Astrocyte (in vitro differentiated cells and primary cell): ENCODE results near the gene FBXW5. TPM values are rescaled to one million over a fixed set of nuclear protein-coding genes. Genes with fewer than 3 reads are reported as not detected.

Source experiments
- DNase-seq: peaks from one replicate; pipeline ENCODE4 v3.0.0-alpha.2; 2010; ENCODE audit warnings: low read depth
- FAIRE-seq: peaks from 2 replicates; lab custom pipeline; 2011; peaks lifted over from hg19 to GRCh38; lab: Jason Lieb, UNC
- H2AFZ ChIP-seq: 2 replicates; pipeline ENCODE4 v1.6.0; 2012; ENCODE audit warnings: low read depth, low read length, inconsistent platforms
- H3K27ac ChIP-seq: 2 replicates; pipeline ENCODE4 v1.5.1; 2011; ENCODE audit warnings: low read depth, low read length, inconsistent platforms
- H3K27me3 ChIP-seq: 2 replicates; pipeline ENCODE4 v1.6.0; 2011; ENCODE audit warnings: low read length, inconsistent platforms; ENCODE audit not compliant: insufficient read depth
- H3K36me3 ChIP-seq: 2 replicates; pipeline ENCODE4 v1.5.1; 2011; ENCODE audit warnings: low read length, inconsistent platforms; ENCODE audit not compliant: insufficient read depth
- H3K4me1 ChIP-seq: 2 replicates; pipeline ENCODE4 v1.5.1; 2011; ENCODE audit warnings: low read length, inconsistent platforms; ENCODE audit not compliant: insufficient read depth
- H3K4me2 ChIP-seq: 2 replicates; pipeline ENCODE4 v1.6.0; 2012; ENCODE audit warnings: low read length, inconsistent platforms
- H3K4me3 ChIP-seq: 2 replicates; pipeline ENCODE4 v1.5.1; 2011; ENCODE audit warnings: low read depth, mild to moderate bottlenecking, low read length, inconsistent platforms; ENCODE audit not compliant: insufficient read depth
- H3K79me2 ChIP-seq: 2 replicates; pipeline ENCODE4 v1.6.0; 2012; ENCODE audit warnings: mild to moderate bottlenecking, low read length, inconsistent platforms; ENCODE audit not compliant: insufficient read depth
- H3K9ac ChIP-seq: 2 replicates; pipeline ENCODE4 v1.6.0; 2012; ENCODE audit warnings: mild to moderate bottlenecking, low read length, inconsistent platforms
- H3K9me3 ChIP-seq: 2 replicates; pipeline ENCODE4 v1.5.1; 2012; ENCODE audit warnings: low read depth, mild to moderate bottlenecking, low read length, inconsistent platforms; ENCODE audit not compliant: insufficient read depth
- H4K20me1 ChIP-seq: 2 replicates; pipeline ENCODE4 v1.6.0; 2012; ENCODE audit warnings: low read length, inconsistent platforms; ENCODE audit not compliant: insufficient read depth
- H3K27ac Mint-ChIP-seq: one replicate; pipeline ENCODE4 v1.8.0; 2021; ENCODE audit warnings: mild to moderate bottlenecking, mixed read lengths; ENCODE audit not compliant: unreplicated experiment
- H3K27me3 Mint-ChIP-seq: one replicate; pipeline ENCODE4 v1.8.0; 2021; ENCODE audit warnings: low read depth, mixed read lengths; ENCODE audit not compliant: unreplicated experiment
- H3K36me3 Mint-ChIP-seq: one replicate; pipeline ENCODE4 v1.8.0; 2021; ENCODE audit warnings: low read depth, mixed read lengths; ENCODE audit not compliant: unreplicated experiment
- H3K4me1 Mint-ChIP-seq: one replicate; pipeline ENCODE4 v1.8.0; 2021; ENCODE audit warnings: low read depth, mixed read lengths; ENCODE audit not compliant: unreplicated experiment
- H3K4me3 Mint-ChIP-seq: one replicate; pipeline ENCODE4 v1.8.0; 2021; ENCODE audit warnings: mild to moderate bottlenecking, moderate library complexity, mixed read lengths; ENCODE audit not compliant: unreplicated experiment
- H3K9me3 Mint-ChIP-seq: one replicate; pipeline ENCODE4 v1.8.0; 2021; ENCODE audit warnings: mild to moderate bottlenecking, mixed read lengths; ENCODE audit not compliant: unreplicated experiment
- CTCF ChIP-seq: IDR thresholded peaks from 2 replicates; pipeline ENCODE4 v1.5.1; 2011; ENCODE audit warnings: low read depth, mild to moderate bottlenecking, inconsistent platforms, low read length, moderate library complexity; ENCODE audit not compliant: insufficient read depth
- EZH2 ChIP-seq: IDR thresholded peaks from 2 replicates; pipeline ENCODE4 v1.6.1; 2012; ENCODE audit warnings: mild to moderate bottlenecking, low read length, inconsistent platforms; ENCODE audit not compliant: insufficient read depth
- total RNA-seq: library from RNA; stranded (reverse); gene quantifications from 2 replicates; pipeline ENCODE4 v1.2.1, GENCODE V29; 2021

The FBXW5 gene
- total RNA-seq, 1 donor from 2014 or later = 70.4 TPM

DNA sequence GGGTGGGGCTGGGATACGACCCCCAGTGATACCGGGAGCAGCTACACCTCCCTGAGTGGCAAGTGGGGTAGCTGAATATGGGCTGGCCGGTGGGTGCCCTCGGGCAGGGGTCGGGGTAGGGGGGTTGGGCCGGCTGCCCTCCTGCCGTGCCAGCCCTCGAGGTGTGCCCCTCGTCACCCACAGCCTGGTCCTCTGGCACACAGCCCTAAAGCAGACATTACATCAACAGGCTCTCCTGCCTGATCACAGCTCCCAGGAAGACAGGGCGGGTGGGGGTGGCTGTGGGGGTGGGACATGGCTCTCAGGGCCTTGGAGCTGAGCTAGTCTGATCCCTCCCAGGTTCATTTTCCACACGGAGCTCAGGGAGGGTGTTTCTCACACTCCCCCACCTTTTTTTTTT is 23.2 kb downstream of the FBXW5 start:
- H3K27ac Mint-ChIP-seq = no peak overlapping the region
- H3K4me1 Mint-ChIP-seq = no peaks in the 10 kb centered on the region
- no peak for TF ChIP-seq EZH2
- no peak overlapping the region for H3K4me3 ChIP-seq
- H3K36me3 Mint-ChIP-seq = peaks cover 16% of the 10 kb centered on the region
- peaks cover under 1% of the 10 kb centered on the region for H4K20me1 ChIP-seq
- no peak overlapping the region for H3K9ac ChIP-seq
- H3K4me2 ChIP-seq = no peak overlapping the region
- no peaks in the 10 kb centered on the region for H3K79me2 ChIP-seq
- H2AFZ ChIP-seq = no peak overlapping the region
- H3K4me1 ChIP-seq = no peaks in the 10 kb centered on the region
- H3K9me3 ChIP-seq = no peaks in the 10 kb centered on the region
- no peak for DNase-seq
- no peak overlapping the region for H3K27ac ChIP-seq
- no peaks in the 10 kb centered on the region for H3K27me3 ChIP-seq
- no peaks in the 10 kb centered on the region for H3K9me3 Mint-ChIP-seq
- H3K4me3 Mint-ChIP-seq = no peak overlapping the region
- FAIRE-seq = no peak
- no peaks in the 10 kb centered on the region for H3K27me3 Mint-ChIP-seq
- H3K36me3 ChIP-seq = no peaks in the 10 kb centered on the region

GRCh38 chr9:136920734-136921231 is 23.8 kb downstream of the FBXW5 start:
- Mint-ChIP-seq H3K27me3 (no peaks in the 10 kb centered on the region), H3K9me3 (no peaks in the 10 kb centered on the region), H3K4me3 (no peak overlapping the region), H3K27ac (no peak overlapping the region), H3K4me1 (no peaks in the 10 kb centered on the region), H3K36me3 (peaks cover 16% of the 10 kb centered on the region)
- FAIRE-seq (no peak), DNase-seq (no peak)
- peaks cover under 1% of the 10 kb centered on the region for H3K36me3 ChIP-seq
- H3K79me2 ChIP-seq = no peaks in the 10 kb centered on the region
- H3K4me1 ChIP-seq = no peaks in the 10 kb centered on the region
- H4K20me1 ChIP-seq = peaks cover 3% of the 10 kb centered on the region
- H3K4me3 ChIP-seq = no peak overlapping the region
- H2AFZ ChIP-seq = no peak overlapping the region
- no peak overlapping the region for H3K4me2 ChIP-seq
- H3K9ac ChIP-seq = no peak overlapping the region
- H3K27me3 ChIP-seq = no peaks in the 10 kb centered on the region
- no peak overlapping the region for H3K27ac ChIP-seq
- no peaks in the 10 kb centered on the region for H3K9me3 ChIP-seq
- TF ChIP-seq CTCF = no peak
- TF ChIP-seq EZH2 = no peak

DNA sequence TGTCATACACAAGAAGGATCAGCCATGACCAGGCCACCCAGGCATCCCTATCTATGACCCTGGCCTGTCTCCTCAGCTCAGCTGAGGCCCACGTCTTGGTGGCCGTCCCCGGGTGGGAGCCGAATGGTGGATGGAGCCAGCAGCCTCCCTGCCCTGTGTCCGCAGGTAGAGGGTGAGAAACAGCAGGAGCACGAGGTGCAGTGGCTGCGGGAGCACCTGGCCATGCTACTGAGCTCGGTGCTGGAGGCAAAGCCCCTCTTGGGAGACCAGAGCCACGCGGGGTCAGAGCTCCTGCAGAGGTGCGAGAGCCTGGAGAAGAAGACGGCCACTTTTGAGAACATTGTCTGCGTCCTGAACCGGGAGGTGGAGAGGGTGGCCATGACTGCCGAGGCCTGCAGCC is 24.5 kb downstream of the FBXW5 start:
- no peak overlapping the region for H3K4me3 Mint-ChIP-seq
- peaks cover 3% of the 10 kb centered on the region for H4K20me1 ChIP-seq
- no peak for FAIRE-seq

More for the DNA sequence above, 24.5 kb downstream of the FBXW5 start:
- Mint-ChIP-seq H3K36me3 (peaks cover 15% of the 10 kb centered on the region), H3K27me3 (no peaks in the 10 kb centered on the region), H3K4me1 (no peaks in the 10 kb centered on the region), H3K27ac (peak overlapping the region; percentile 26), H3K9me3 (no peaks in the 10 kb centered on the region)
- DNase-seq = no peak
- Histone ChIP-seq H3K9me3 (no peaks in the 10 kb centered on the region), H3K27ac (no peak overlapping the region), H3K4me2 (no peak overlapping the region), H3K9ac (no peak overlapping the region), H2AFZ (no peak overlapping the region), H3K4me1 (no peaks in the 10 kb centered on the region), H3K27me3 (no peaks in the 10 kb centered on the region), H3K4me3 (no peak overlapping the region), H3K36me3 (peaks cover 6% of the 10 kb centered on the region), H3K79me2 (no peaks in the 10 kb centered on the region)
- TF ChIP-seq EZH2 = no peak
- no peak for TF ChIP-seq CTCF
